Activated naive CD8-positive, alpha-beta T cell treated with anti-CD3 and anti-CD28 coated beads for 36 hours (primary cell): ENCODE data around the gene RIMBP2. TPM values are rescaled to one million over a fixed set of nuclear protein-coding genes. Genes with fewer than 3 reads are reported as not detected.

Source experiments
- DNase-seq: peaks from one replicate; pipeline ENCODE4 v3.0.0; 2021
- H3K27ac Mint-ChIP-seq: one replicate; pipeline ENCODE4 v1.8.0; 2022; ENCODE audit warnings: mild to moderate bottlenecking, moderate library complexity, mixed read lengths
- H3K27me3 Mint-ChIP-seq: one replicate; pipeline ENCODE4 v1.8.0; 2022; ENCODE audit warnings: mild to moderate bottlenecking, mixed read lengths
- H3K36me3 Mint-ChIP-seq: one replicate; pipeline ENCODE4 v1.8.0; 2021; ENCODE audit warnings: mild to moderate bottlenecking, mixed read lengths
- H3K4me1 Mint-ChIP-seq: one replicate; pipeline ENCODE4 v1.8.0; 2021; ENCODE audit warnings: mixed read lengths
- H3K4me3 Mint-ChIP-seq: one replicate; pipeline ENCODE4 v1.8.0; 2022; ENCODE audit warnings: mild to moderate bottlenecking, moderate library complexity, mixed read lengths
- H3K9me3 Mint-ChIP-seq: one replicate; pipeline ENCODE4 v1.8.0; 2022; ENCODE audit warnings: mixed read lengths
- total RNA-seq, 2 experiments: library from RNA; stranded (reverse); gene quantifications; one replicate each; pipeline ENCODE4 v1.2.3, GENCODE V29; 2021

The RIMBP2 gene
- total RNA-seq, 2 experiments from 2014 or later, result not detected

GRCh38 chr12:130425698-130426245, 290.3 kb downstream of the RIMBP2 start:
- H3K27ac Mint-ChIP-seq, result no peak overlapping the region
- H3K4me1 Mint-ChIP-seq, result no peaks in the 10 kb centered on the region
- H3K27me3 Mint-ChIP-seq, result no peaks in the 10 kb centered on the region
- H3K4me3 Mint-ChIP-seq, result no peak overlapping the region
- H3K36me3 Mint-ChIP-seq, result no peaks in the 10 kb centered on the region
- DNase-seq, result no peak
- no peaks in the 10 kb centered on the region for H3K9me3 Mint-ChIP-seq

GRCh38 chr12:130424858-130425697, 291.0 kb downstream of the RIMBP2 start:
- H3K4me1 Mint-ChIP-seq, result no peaks in the 10 kb centered on the region

GRCh38 chr12:130423991-130424857, 291.9 kb downstream of the RIMBP2 start:
- Mint-ChIP-seq H3K4me3 (no peak overlapping the region), H3K9me3 (no peaks in the 10 kb centered on the region), H3K27ac (no peak overlapping the region), H3K36me3 (no peaks in the 10 kb centered on the region), H3K4me1 (no peaks in the 10 kb centered on the region), H3K27me3 (no peaks in the 10 kb centered on the region)
- DNase-seq, result no peak

More at GRCh38 chr12:130424858-130425697, 291.0 kb downstream of the RIMBP2 start:
- no peaks in the 10 kb centered on the region for H3K36me3 Mint-ChIP-seq
- H3K27ac Mint-ChIP-seq, result no peak overlapping the region
- no peaks in the 10 kb centered on the region for H3K27me3 Mint-ChIP-seq
- no peak overlapping the region for H3K4me3 Mint-ChIP-seq
- no peaks in the 10 kb centered on the region for H3K9me3 Mint-ChIP-seq
- no peak for DNase-seq

GRCh38 chr12:130423136-130423535, 293.0 kb downstream of the RIMBP2 start:
- Mint-ChIP-seq H3K36me3 (no peaks in the 10 kb centered on the region), H3K9me3 (no peaks in the 10 kb centered on the region), H3K4me1 (no peaks in the 10 kb centered on the region), H3K27ac (no peak overlapping the region), H3K27me3 (no peaks in the 10 kb centered on the region), H3K4me3 (no peak overlapping the region)
- DNase-seq, result no peak

- no peak overlapping the region for H3K27ac Mint-ChIP-seq
- no peaks in the 10 kb centered on the region for H3K4me1 Mint-ChIP-seq
- H3K36me3 Mint-ChIP-seq, result no peaks in the 10 kb centered on the region
- H3K4me3 Mint-ChIP-seq, result no peak overlapping the region
- H3K27me3 Mint-ChIP-seq, result no peaks in the 10 kb centered on the region
- no peaks in the 10 kb centered on the region for H3K9me3 Mint-ChIP-seq
- DNase-seq, result no peak
These were observed 293.4 kb downstream of the RIMBP2 start for GRCh38 chr12:130422676-130423075.

- Mint-ChIP-seq H3K27me3 (no peaks in the 10 kb centered on the region), H3K4me1 (no peaks in the 10 kb centered on the region), H3K9me3 (no peaks in the 10 kb centered on the region), H3K27ac (no peak overlapping the region), H3K4me3 (no peak overlapping the region), H3K36me3 (no peaks in the 10 kb centered on the region)
- no peak for DNase-seq
These were observed 294.2 kb downstream of the RIMBP2 start for GRCh38 chr12:130421896-130422295.

GRCh38 chr12:130420071-130420470, 296.0 kb downstream of the RIMBP2 start:
- Mint-ChIP-seq H3K27me3 (no peaks in the 10 kb centered on the region), H3K4me1 (no peaks in the 10 kb centered on the region), H3K9me3 (no peaks in the 10 kb centered on the region), H3K27ac (no peak overlapping the region), H3K36me3 (no peaks in the 10 kb centered on the region), H3K4me3 (no peak overlapping the region)
- DNase-seq, result no peak

GRCh38 chr12:130419116-130419515, 297.0 kb downstream of the RIMBP2 start:
- Mint-ChIP-seq H3K9me3 (no peaks in the 10 kb centered on the region), H3K4me1 (no peaks in the 10 kb centered on the region), H3K27ac (no peak overlapping the region), H3K4me3 (no peak overlapping the region), H3K27me3 (peaks cover under 1% of the 10 kb centered on the region), H3K36me3 (no peaks in the 10 kb centered on the region)
- no peak for DNase-seq

- Mint-ChIP-seq H3K9me3 (no peaks in the 10 kb centered on the region), H3K4me1 (no peaks in the 10 kb centered on the region), H3K4me3 (no peak overlapping the region), H3K27me3 (peaks cover 5% of the 10 kb centered on the region), H3K27ac (no peak overlapping the region), H3K36me3 (no peaks in the 10 kb centered on the region)
- no peak for DNase-seq
These were observed 297.8 kb downstream of the RIMBP2 start for GRCh38 chr12:130418251-130418650.

GRCh38 chr12:130414381-130414780, 301.7 kb downstream of the RIMBP2 start:
- H3K9me3 Mint-ChIP-seq, result no peaks in the 10 kb centered on the region
- H3K36me3 Mint-ChIP-seq, result no peaks in the 10 kb centered on the region
- peaks cover 5% of the 10 kb centered on the region for H3K27me3 Mint-ChIP-seq
- H3K27ac Mint-ChIP-seq, result no peak overlapping the region
- DNase-seq, result no peak
- no peak overlapping the region for H3K4me3 Mint-ChIP-seq
- H3K4me1 Mint-ChIP-seq, result no peaks in the 10 kb centered on the region

GRCh38 chr12:130413909-130414308, 302.2 kb downstream of the RIMBP2 start:
- Mint-ChIP-seq H3K9me3 (no peaks in the 10 kb centered on the region), H3K27ac (no peak overlapping the region), H3K27me3 (peaks cover 5% of the 10 kb centered on the region), H3K36me3 (no peaks in the 10 kb centered on the region), H3K4me1 (no peaks in the 10 kb centered on the region), H3K4me3 (no peak overlapping the region)
- DNase-seq, result no peak

- Mint-ChIP-seq H3K27me3 (peaks cover 5% of the 10 kb centered on the region), H3K9me3 (no peaks in the 10 kb centered on the region), H3K4me3 (no peak overlapping the region), H3K4me1 (no peaks in the 10 kb centered on the region), H3K27ac (no peak overlapping the region), H3K36me3 (no peaks in the 10 kb centered on the region)
- DNase-seq, result no peak
These were observed 303.7 kb downstream of the RIMBP2 start for GRCh38 chr12:130412384-130412783.

GRCh38 chr12:130405332-130405731, 310.8 kb downstream of the RIMBP2 start:
- Mint-ChIP-seq H3K27ac (no peak overlapping the region), H3K4me3 (no peak overlapping the region), H3K36me3 (no peaks in the 10 kb centered on the region), H3K9me3 (no peaks in the 10 kb centered on the region), H3K4me1 (no peaks in the 10 kb centered on the region), H3K27me3 (peaks cover 12% of the 10 kb centered on the region)
- DNase-seq, result no peak

- H3K4me1 Mint-ChIP-seq, result no peaks in the 10 kb centered on the region
- H3K27ac Mint-ChIP-seq, result no peak overlapping the region
- no peak overlapping the region for H3K4me3 Mint-ChIP-seq
- H3K36me3 Mint-ChIP-seq, result no peaks in the 10 kb centered on the region
- peaks cover 27% of the 10 kb centered on the region for H3K27me3 Mint-ChIP-seq
- no peak for DNase-seq
- H3K9me3 Mint-ChIP-seq, result no peaks in the 10 kb centered on the region
These were observed 314.4 kb downstream of the RIMBP2 start for GRCh38 chr12:130401703-130402102.

- no peak for DNase-seq
- Mint-ChIP-seq H3K4me1 (no peaks in the 10 kb centered on the region), H3K27ac (no peak overlapping the region)
These were observed 317.8 kb downstream of the RIMBP2 start for GRCh38 chr12:130398100-130398848.

More at GRCh38 chr12:130398100-130398848, 317.8 kb downstream of the RIMBP2 start:
- H3K36me3 Mint-ChIP-seq, result no peaks in the 10 kb centered on the region
- H3K9me3 Mint-ChIP-seq, result no peaks in the 10 kb centered on the region
- no peak overlapping the region for H3K4me3 Mint-ChIP-seq
- H3K27me3 Mint-ChIP-seq, result peaks cover 36% of the 10 kb centered on the region
